Muscle of leg (tissue), 11 donors: ENCODE measurements around the gene INTS7. TPM values are rescaled to one million over a fixed set of nuclear protein-coding genes. Genes with fewer than 3 reads are reported as not detected.
"Not testable (repeated sequence)": the region's sequence is repeated elsewhere in the genome, so short reads cannot be mapped to it uniquely, and the experiment has no call there.

Source experiments
- DNase-seq: peaks from one replicate; pipeline ENCODE4 v3.0.0; 2013
- H3K27ac ChIP-seq: one replicate; pipeline ENCODE4 v1.5.1; 2013; ENCODE audit warnings: mild to moderate bottlenecking, low read length, control low read depth
- H3K27me3 ChIP-seq: one replicate; pipeline ENCODE4 v1.6.1; 2013; ENCODE audit warnings: low read length; ENCODE audit not compliant: control insufficient read depth, insufficient read depth
- H3K36me3 ChIP-seq: one replicate; pipeline ENCODE4 v1.6.1; 2013; ENCODE audit warnings: low read length; ENCODE audit not compliant: control insufficient read depth, insufficient read depth
- H3K4me1 ChIP-seq: one replicate; pipeline ENCODE4 v1.6.1; 2013; ENCODE audit warnings: low read length; ENCODE audit not compliant: control insufficient read depth, insufficient read depth
- H3K4me3 ChIP-seq: one replicate; pipeline ENCODE4 v1.5.1; 2013; ENCODE audit warnings: low read length, control low read depth
- H3K9me3 ChIP-seq: replicated peaks from 2 replicates; pipeline ENCODE4 v1.6.1; 2013; ENCODE audit warnings: low read depth, low read length; ENCODE audit not compliant: control insufficient read depth
- WGBS: methylation state at CpG from one replicate; pipeline ENCODE4 v1.1.5; 2013; ENCODE audit warnings: missing lambda C conversion rate; ENCODE audit not compliant: insufficient coverage; 5-methylcytosine and 5-hydroxymethylcytosine counted together
- polyA plus RNA-seq, 8 donors: library from polyadenylated mRNA; unstranded; fragments of 120-200 nt; gene quantifications; one replicate each; pipeline versions ENCODE4 v1.2.1 to v1.2.3, GENCODE V29; 2013; ENCODE audit warnings: inconsistent platforms in 1 of 8, low replicate concordance in 1 of 8; ENCODE audit not compliant: insufficient read length in 8 of 8, insufficient read depth in 1 of 8
- total RNA-seq: library from RNA; stranded (reverse); fragments of 120-200 nt; gene quantifications from one replicate; pipeline ENCODE4 v1.2.4, GENCODE V29; 2013

Gene INTS7
- total and polyA plus RNA-seq, 9 donors = 11.3 to 13.9 (median 12.5) TPM

GRCh38 chr1:212037900-212038299, 2.5 kb upstream of the INTS7 start:
- Histone ChIP-seq H3K27me3 (no peaks in the 10 kb centered on the region), H3K4me1 (no peaks in the 10 kb centered on the region), H3K36me3 (no peaks in the 10 kb centered on the region), H3K9me3 (no peaks in the 10 kb centered on the region), H3K27ac (no peak overlapping the region), H3K4me3 (no peak overlapping the region)
- no peak for DNase-seq
- WGBS = 86% methylated on average over 1 of the region's 3 CpGs

- H3K4me1 ChIP-seq = no peaks in the 10 kb centered on the region
- 0% methylated on average over 6 of the region's 32 CpGs for WGBS
Observed at GRCh38 chr1:212035835-212036605, 663 bp upstream of the INTS7 start.

GRCh38 chr1:212034516-212035122, 738 bp downstream of the INTS7 start:
- Histone ChIP-seq H3K36me3 (peaks cover 3% of the 10 kb centered on the region), H3K27ac (peak overlapping the region; percentile 97), H3K27me3 (no peaks in the 10 kb centered on the region), H3K9me3 (no peaks in the 10 kb centered on the region), H3K4me1 (no peaks in the 10 kb centered on the region), H3K4me3 (peak overlapping the region; percentile 56)
- DNase-seq = no peak
- 1% methylated on average over 13 of the region's 13 CpGs for WGBS

More at GRCh38 chr1:212035835-212036605, 663 bp upstream of the INTS7 start:
- peaks cover 3% of the 10 kb centered on the region for H3K36me3 ChIP-seq
- peak overlapping the region; percentile 93 for H3K27ac ChIP-seq
- no peaks in the 10 kb centered on the region for H3K27me3 ChIP-seq
- no peak for DNase-seq
- peak overlapping the region; percentile 88 for H3K4me3 ChIP-seq
- H3K9me3 ChIP-seq = no peaks in the 10 kb centered on the region

GRCh38 chr1:212030936-212031528, 4.3 kb downstream of the INTS7 start:
- no peaks in the 10 kb centered on the region for H3K9me3 ChIP-seq
- WGBS = no CpG with 5 or more reads among the region's 1 CpG
- H3K27ac ChIP-seq = no peak overlapping the region
- no peak overlapping the region for H3K4me3 ChIP-seq
- no peak for DNase-seq
- H3K4me1 ChIP-seq = no peaks in the 10 kb centered on the region
- H3K27me3 ChIP-seq = no peaks in the 10 kb centered on the region
- peaks cover 3% of the 10 kb centered on the region for H3K36me3 ChIP-seq

GRCh38 chr1:212027727-212028126, 7.6 kb downstream of the INTS7 start:
- WGBS = 82% methylated on average over 3 of the region's 10 CpGs

GRCh38 chr1:212024469-212025149, 10.7 kb downstream of the INTS7 start:
- H3K4me3 ChIP-seq = no peak overlapping the region
- DNase-seq = no peak
- H3K9me3 ChIP-seq = peaks cover 4% of the 10 kb centered on the region
- H3K27me3 ChIP-seq = no peaks in the 10 kb centered on the region
- no peak overlapping the region for H3K27ac ChIP-seq
- WGBS = no CpG with 5 or more reads among the region's 3 CpGs
- no peaks in the 10 kb centered on the region for H3K4me1 ChIP-seq
- no peaks in the 10 kb centered on the region for H3K36me3 ChIP-seq

More at GRCh38 chr1:212027727-212028126, 7.6 kb downstream of the INTS7 start:
- H3K4me1 ChIP-seq, H3K27me3 ChIP-seq, H3K9me3 ChIP-seq, H3K27ac ChIP-seq, H3K4me3 ChIP-seq, H3K36me3 ChIP-seq: not testable (repeated sequence)
- peak; percentile 11 for DNase-seq

GRCh38 chr1:212022908-212023307, 12.4 kb downstream of the INTS7 start:
- H3K4me3 ChIP-seq, H3K36me3 ChIP-seq, H3K27me3 ChIP-seq, H3K27ac ChIP-seq, H3K9me3 ChIP-seq, DNase-seq, H3K4me1 ChIP-seq: not testable (repeated sequence)

- Histone ChIP-seq H3K4me1 (no peaks in the 10 kb centered on the region), H3K27me3 (no peaks in the 10 kb centered on the region), H3K9me3 (peaks cover 4% of the 10 kb centered on the region), H3K4me3 (no peak overlapping the region), H3K36me3 (no peaks in the 10 kb centered on the region), H3K27ac (no peak overlapping the region)
- DNase-seq = no peak
- no CpG with 5 or more reads among the region's 2 CpGs for WGBS
Observed at GRCh38 chr1:212021563-212021962, 13.8 kb downstream of the INTS7 start.

- H3K36me3 ChIP-seq = no peaks in the 10 kb centered on the region
- WGBS = no CpG with 5 or more reads among the region's 2 CpGs
- H3K27me3 ChIP-seq = no peaks in the 10 kb centered on the region
- H3K4me3 ChIP-seq = no peak overlapping the region
- no peak for DNase-seq
- no peak overlapping the region for H3K27ac ChIP-seq
- H3K9me3 ChIP-seq = peaks cover 4% of the 10 kb centered on the region
- H3K4me1 ChIP-seq = no peaks in the 10 kb centered on the region
Observed at GRCh38 chr1:212020975-212021374, 14.4 kb downstream of the INTS7 start.

GRCh38 chr1:212013672-212014071, 21.7 kb downstream of the INTS7 start:
- Histone ChIP-seq H3K4me1 (no peaks in the 10 kb centered on the region), H3K27me3 (no peaks in the 10 kb centered on the region), H3K9me3 (no peaks in the 10 kb centered on the region), H3K27ac (no peak overlapping the region), H3K36me3 (peaks cover 2% of the 10 kb centered on the region), H3K4me3 (no peak overlapping the region)
- no CpG with 5 or more reads among the region's 2 CpGs for WGBS
- DNase-seq = no peak
